Endothelial cell of umbilical vein (primary cell): ENCODE results near the gene WDR36.

Experiments used
- EZH2 ChIP-seq: IDR thresholded peaks from 2 replicates; pipeline ENCODE4 v1.6.1; 2012; ENCODE audit warnings: borderline replicate concordance, low read depth, mild to moderate bottlenecking, moderate library complexity, low read length, inconsistent platforms; ENCODE audit not compliant: severe bottlenecking
- FOS ChIP-seq: IDR thresholded peaks from 2 replicates; pipeline ENCODE4 v1.6.1; 2011; ENCODE audit warnings: mild to moderate bottlenecking, low read length, moderate library complexity, borderline replicate concordance; ENCODE audit not compliant: insufficient read depth
- MAX ChIP-seq: IDR thresholded peaks from 2 replicates; pipeline ENCODE4 v1.6.1; 2011; ENCODE audit not compliant: insufficient read depth, insufficient read length
- MYC ChIP-seq: IDR thresholded peaks from one replicate; pipeline ENCODE4 v1.6.1; 2011; ENCODE audit warnings: mild to moderate bottlenecking, low read depth, low read length
- POLR2A ChIP-seq: IDR thresholded peaks from 2 replicates; pipeline ENCODE4 v1.6.1; 2012; ENCODE audit warnings: low read depth, mild to moderate bottlenecking, control low read depth, low read length
- POLR2AphosphoS5 ChIP-seq: IDR thresholded peaks from 2 replicates; pipeline ENCODE4 v1.6.1; 2012; ENCODE audit warnings: low read depth, mild to moderate bottlenecking, control low read depth, low read length, moderate library complexity; ENCODE audit not compliant: insufficient read depth
- TF ChIP-seq, protein P1 (sequence below), 2 donors: IDR thresholded peaks; 1 replicate in 1 of 2; 2 replicates in 1 of 2; pipeline ENCODE4 v1.5.1; 2011; ENCODE audit warnings: low read length in 2 of 2, mild to moderate bottlenecking in 2 of 2, moderate library complexity in 2 of 2, control low read depth in 1 of 2, inconsistent platforms in 1 of 2, low read depth in 1 of 2; ENCODE audit not compliant: insufficient read depth in 1 of 2; ENCODE audit errors: extremely low read depth in 1 of 2

GRCh38 chr5:111116550-111116949, 24.4 kb downstream of the WDR36 start:
- TF ChIP-seq, protein P1, sequence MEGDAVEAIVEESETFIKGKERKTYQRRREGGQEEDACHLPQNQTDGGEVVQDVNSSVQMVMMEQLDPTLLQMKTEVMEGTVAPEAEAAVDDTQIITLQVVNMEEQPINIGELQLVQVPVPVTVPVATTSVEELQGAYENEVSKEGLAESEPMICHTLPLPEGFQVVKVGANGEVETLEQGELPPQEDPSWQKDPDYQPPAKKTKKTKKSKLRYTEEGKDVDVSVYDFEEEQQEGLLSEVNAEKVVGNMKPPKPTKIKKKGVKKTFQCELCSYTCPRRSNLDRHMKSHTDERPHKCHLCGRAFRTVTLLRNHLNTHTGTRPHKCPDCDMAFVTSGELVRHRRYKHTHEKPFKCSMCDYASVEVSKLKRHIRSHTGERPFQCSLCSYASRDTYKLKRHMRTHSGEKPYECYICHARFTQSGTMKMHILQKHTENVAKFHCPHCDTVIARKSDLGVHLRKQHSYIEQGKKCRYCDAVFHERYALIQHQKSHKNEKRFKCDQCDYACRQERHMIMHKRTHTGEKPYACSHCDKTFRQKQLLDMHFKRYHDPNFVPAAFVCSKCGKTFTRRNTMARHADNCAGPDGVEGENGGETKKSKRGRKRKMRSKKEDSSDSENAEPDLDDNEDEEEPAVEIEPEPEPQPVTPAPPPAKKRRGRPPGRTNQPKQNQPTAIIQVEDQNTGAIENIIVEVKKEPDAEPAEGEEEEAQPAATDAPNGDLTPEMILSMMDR (IDR thresholded peaks at IDR 0.05; ENCODE audit: extremely low read depth in 1 of 2, insufficient read depth in 1 of 2, low read depth in 1 of 2, low read length in 2 of 2): no peak
- no peak for TF ChIP-seq MYC
- no peak for TF ChIP-seq EZH2
- TF ChIP-seq POLR2A: no peak
- TF ChIP-seq MAX: no peak
- no peak for TF ChIP-seq POLR2AphosphoS5
- TF ChIP-seq FOS: no peak
